Neural crest cell (in vitro differentiated cells): ENCODE results near the gene GPS2. TPM values are rescaled to one million over a fixed set of nuclear protein-coding genes. Genes with fewer than 3 reads are reported as not detected.

Source experiments
- DNase-seq: peaks from one replicate; pipeline ENCODE4 v3.0.0; 2021; ENCODE audit warnings: low read depth, mixed read lengths, low spot score
- H3K27ac Mint-ChIP-seq: one replicate; pipeline ENCODE4 v1.8.0; 2021; ENCODE audit warnings: mild to moderate bottlenecking, mixed read lengths; ENCODE audit not compliant: unreplicated experiment
- H3K27me3 Mint-ChIP-seq: 2 replicates; pipeline ENCODE4 v1.8.0; 2021; ENCODE audit warnings: low read depth, mild to moderate bottlenecking, mixed read lengths
- H3K36me3 Mint-ChIP-seq: 2 replicates; pipeline ENCODE4 v1.8.0; 2021; ENCODE audit warnings: low read depth, mild to moderate bottlenecking, mixed read lengths
- H3K4me1 Mint-ChIP-seq: 2 replicates; pipeline ENCODE4 v1.8.0; 2021; ENCODE audit warnings: mixed read lengths
- H3K4me3 Mint-ChIP-seq: one replicate; pipeline ENCODE4 v1.8.0; 2021; ENCODE audit warnings: mild to moderate bottlenecking, mixed read lengths
- H3K9me3 Mint-ChIP-seq: 2 replicates; pipeline ENCODE4 v1.8.0; 2021; ENCODE audit warnings: mixed read lengths
- CTCF ChIP-seq: fragments of 200-600 bp; sonication (generic); conservative IDR thresholded peaks from 2 replicates; pipeline ENCODE4 v1.5.0; 2021; ENCODE audit warnings: antibody characterized with exemption, mild to moderate bottlenecking
- total RNA-seq: library from RNA; stranded (reverse); gene quantifications from 2 replicates; pipeline ENCODE4 v1.2.1, GENCODE V29; 2021

GPS2 gene
- total RNA-seq, 1 donor from 2014 or later, result 84.2 TPM

- Mint-ChIP-seq H3K27me3 (peaks cover 87% of the 10 kb centered on the region), H3K27ac (no peak overlapping the region), H3K9me3 (no peaks in the 10 kb centered on the region), H3K4me3 (no peak overlapping the region), H3K36me3 (peaks cover 6% of the 10 kb centered on the region), H3K4me1 (peaks cover 13% of the 10 kb centered on the region)
- no peak for DNase-seq
- no peak for TF ChIP-seq CTCF
These were observed 52.0 kb downstream of the GPS2 start for GRCh38 chr17:7262935-7263800.

Other genes starting within 250 kb of the GPS2 start
- gene CLEC10A, start 235.1 kb downstream of the GPS2 start, total RNA-seq, result not detected in 2 replicates
- gene ASGR2, start 200.5 kb downstream of the GPS2 start, total RNA-seq, result not detected in 2 replicates
- gene ASGR1, start 136.0 kb downstream of the GPS2 start, total RNA-seq, result 9.6 and 11.2 TPM in 2 replicates
- 49.4 and 51.4 TPM in 2 replicates for gene DLG4, start 95.5 kb downstream of the GPS2 start, total RNA-seq
- 215 and 220 TPM in 2 replicates for gene ACADVL, start 95.4 kb downstream of the GPS2 start, total RNA-seq
- gene DVL2, start 80.8 kb downstream of the GPS2 start, total RNA-seq, result 130 and 140 TPM in 2 replicates
- gene PHF23, start 75.9 kb downstream of the GPS2 start, total RNA-seq, result 72.7 and 75.2 TPM in 2 replicates
- gene GABARAP, start 72.9 kb downstream of the GPS2 start, total RNA-seq, result 470 and 479 TPM in 2 replicates
- gene CTDNEP1, start 63.6 kb downstream of the GPS2 start, total RNA-seq, result 179 and 182 TPM in 2 replicates
- 74.4 and 77.4 TPM in 2 replicates for gene ELP5, start 63.1 kb downstream of the GPS2 start, total RNA-seq
- not detected in 2 replicates for gene CLDN7, start 52.9 kb downstream of the GPS2 start, total RNA-seq
- gene SLC2A4, start 33.6 kb downstream of the GPS2 start, total RNA-seq, result 5.8 and 6.1 TPM in 2 replicates
- gene YBX2, start 20.7 kb downstream of the GPS2 start, total RNA-seq, result 0.54 and 0.96 TPM in 2 replicates
- 725 and 743 TPM in 2 replicates for gene EIF5A, start 7.7 kb downstream of the GPS2 start, total RNA-seq
- 65.6 and 69.5 TPM in 2 replicates for gene NEURL4, start 14.0 kb upstream of the GPS2 start, total RNA-seq
- gene ACAP1, start 21.2 kb upstream of the GPS2 start, total RNA-seq, result 1.2 and 1.3 TPM in 2 replicates
- gene KCTD11, start 36.8 kb upstream of the GPS2 start, total RNA-seq, result 7.9 and 8.0 TPM in 2 replicates
- gene TMEM95, start 39.8 kb upstream of the GPS2 start, total RNA-seq, result not detected in 2 replicates
- gene TNK1, start 65.7 kb upstream of the GPS2 start, total RNA-seq, result 0.21 and 0.43 TPM in 2 replicates
- 21.9 and 25.7 TPM in 2 replicates for gene PLSCR3, start 79.2 kb upstream of the GPS2 start, total RNA-seq
- 71.5 and 71.6 TPM in 2 replicates for gene TMEM256, start 88.7 kb upstream of the GPS2 start, total RNA-seq
- gene NLGN2, start 92.5 kb upstream of the GPS2 start, total RNA-seq, result 104 and 106 TPM in 2 replicates
- 0.26 and 0.93 TPM in 2 replicates for gene SPEM1, start 105.0 kb upstream of the GPS2 start, total RNA-seq
- gene SPEM2, start 110.3 kb upstream of the GPS2 start, total RNA-seq, result not detected in 2 replicates
- not detected in 2 replicates for gene SPEM3, start 113.5 kb upstream of the GPS2 start, total RNA-seq
- 1.1 and 1.3 TPM in 2 replicates for gene TMEM102, start 120.1 kb upstream of the GPS2 start, total RNA-seq
- 6.0 and 6.5 TPM in 2 replicates for gene FGF11, start 124.2 kb upstream of the GPS2 start, total RNA-seq
- 9.7 and 9.9 TPM in 2 replicates for gene CHRNB1, start 129.7 kb upstream of the GPS2 start, total RNA-seq
- 13.6 and 14.3 TPM in 2 replicates for gene ZBTB4, start 164.3 kb upstream of the GPS2 start, total RNA-seq
- not detected in 2 replicates for gene SLC35G6, start 166.1 kb upstream of the GPS2 start, total RNA-seq
- gene POLR2A, start 169.0 kb upstream of the GPS2 start, total RNA-seq, result 181 and 183 TPM in 2 replicates
- 4.1 and 5.4 TPM in 2 replicates for gene TNFSF12, start 233.7 kb upstream of the GPS2 start, total RNA-seq
- gene TNFSF13, start 243.4 kb upstream of the GPS2 start, total RNA-seq, result 0.45 and 0.86 TPM in 2 replicates
- 83.7 and 85.7 TPM in 2 replicates for gene SENP3, start 246.6 kb upstream of the GPS2 start, total RNA-seq